Testis (tissue), 3 donors: ENCODE results near the gene CBFB. TPM values are rescaled to one million over a fixed set of nuclear protein-coding genes. Genes with fewer than 3 reads are reported as not detected.
A peak's percentile ranks its signal among the peaks of the same experiment; 100 is the strongest.

Experiments used
- DNase-seq: peaks from one replicate; pipeline ENCODE4 v3.0.0-alpha.2; 2019
- H3K27ac ChIP-seq, 2 donors: fragments of 200-600 bp; sonication (generic); one replicate each; pipeline ENCODE4 v1.5.1; 2019
- H3K27me3 ChIP-seq: fragments of 200-600 bp; sonication (generic); one replicate; pipeline ENCODE4 v1.5.1; 2019
- H3K36me3 ChIP-seq: fragments of 200-600 bp; sonication (generic); one replicate; pipeline ENCODE4 v1.5.1; 2017; ENCODE audit warnings: low read depth; ENCODE audit errors: missing control alignments
- H3K4me1 ChIP-seq: fragments of 200-600 bp; sonication (generic); one replicate; pipeline ENCODE4 v1.5.1; 2019
- H3K4me3 ChIP-seq, 2 donors: fragments of 200-600 bp; sonication (generic); one replicate each; pipeline ENCODE4 v1.5.1; 2017 to 2019
- H3K9me3 ChIP-seq: fragments of 200-600 bp; sonication (generic); one replicate; pipeline ENCODE4 v1.5.1; 2017
- POLR2A ChIP-seq: fragments of 450-650 bp; IDR thresholded peaks from one replicate; pipeline ENCODE4 v1.6.1; 2017; ENCODE audit warnings: antibody characterized with exemption, mild to moderate bottlenecking, moderate library complexity
- WGBS, 2 donors: methylation state at CpG; one replicate each; pipeline ENCODE4 v1.1.5; 2018; 5-methylcytosine and 5-hydroxymethylcytosine counted together
- intact Hi-C: fragments of 100-400 bp; cut with DNase I; formaldehyde crosslinking; loops from one replicate; pipeline ENCODE4 v1.15.1; 2023; ENCODE audit warnings: low total_unique reads
- polyA plus RNA-seq: library from polyadenylated mRNA; stranded (reverse); fragments of 350-450 nt; fragmentation: Illumina TruSeq; extraction: RNeasy Lipid Tissue Mini Kit (QIAGEN cat#74804); gene quantifications from one replicate; pipeline ENCODE4 v1.2.3, GENCODE V29; 2014; ENCODE audit warnings: low read depth, low replicate concordance; ENCODE audit not compliant: insufficient read depth
- total RNA-seq, 2 donors: library from RNA; depleted of rRNA; stranded (reverse); fragments of >200 nt; gene quantifications; one replicate each; pipeline ENCODE4 v1.2.3, GENCODE V29; 2016
- TF ChIP-seq, protein P1 (sequence below), 3 experiments: fragments of 450-650 bp in 2 of 3; fragments of 200-600 bp in 1 of 3; sonication (generic) in 1 of 3; IDR thresholded peaks; one replicate each; pipeline ENCODE4 v1.5.1; 2016 to 2019; ENCODE audit warnings: antibody characterized with exemption in 3 of 3, mild to moderate bottlenecking in 2 of 3, moderate library complexity in 1 of 3

Gene CBFB
- total and polyA plus RNA-seq, 3 donors from 2014 or later: 15.3 to 34.9 (median 23.3) TPM

- intact Hi-C loops: no loop called here
- Histone ChIP-seq H3K27ac (peak overlapping the region; percentile 34 to 66), H3K27me3 (no peaks in the 10 kb centered on the region), H3K9me3 (no peaks in the 10 kb centered on the region), H3K4me1 (peaks cover 14% of the 10 kb centered on the region), H3K36me3 (no peaks in the 10 kb centered on the region), H3K4me3 (peak overlapping the region; percentile 54 to 59)
- DNase-seq: peak; percentile 81
- 0% methylated on average over 43 of the region's 70 CpGs; no CpG with 5 or more reads in 1 of the 2 donors for WGBS, 2 donors
- TF ChIP-seq POLR2A: no peak
- TF ChIP-seq, protein P1, sequence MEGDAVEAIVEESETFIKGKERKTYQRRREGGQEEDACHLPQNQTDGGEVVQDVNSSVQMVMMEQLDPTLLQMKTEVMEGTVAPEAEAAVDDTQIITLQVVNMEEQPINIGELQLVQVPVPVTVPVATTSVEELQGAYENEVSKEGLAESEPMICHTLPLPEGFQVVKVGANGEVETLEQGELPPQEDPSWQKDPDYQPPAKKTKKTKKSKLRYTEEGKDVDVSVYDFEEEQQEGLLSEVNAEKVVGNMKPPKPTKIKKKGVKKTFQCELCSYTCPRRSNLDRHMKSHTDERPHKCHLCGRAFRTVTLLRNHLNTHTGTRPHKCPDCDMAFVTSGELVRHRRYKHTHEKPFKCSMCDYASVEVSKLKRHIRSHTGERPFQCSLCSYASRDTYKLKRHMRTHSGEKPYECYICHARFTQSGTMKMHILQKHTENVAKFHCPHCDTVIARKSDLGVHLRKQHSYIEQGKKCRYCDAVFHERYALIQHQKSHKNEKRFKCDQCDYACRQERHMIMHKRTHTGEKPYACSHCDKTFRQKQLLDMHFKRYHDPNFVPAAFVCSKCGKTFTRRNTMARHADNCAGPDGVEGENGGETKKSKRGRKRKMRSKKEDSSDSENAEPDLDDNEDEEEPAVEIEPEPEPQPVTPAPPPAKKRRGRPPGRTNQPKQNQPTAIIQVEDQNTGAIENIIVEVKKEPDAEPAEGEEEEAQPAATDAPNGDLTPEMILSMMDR (IDR thresholded peaks at IDR 0.05): peak in 1 of 3 experiments; percentile 20
Measured at GRCh38 chr16:67013823-67014633, 14.9 kb upstream of the CBFB start.

- no peaks in the 10 kb centered on the region for H3K36me3 ChIP-seq
- H3K27me3 ChIP-seq: no peaks in the 10 kb centered on the region
- peak overlapping the region in 1 of 2 donors; percentile 54 for H3K4me3 ChIP-seq
- H3K27ac ChIP-seq: no peak overlapping the region
- intact Hi-C loops: no loop called here
- peak; percentile 15 for DNase-seq
- H3K4me1 ChIP-seq: peaks cover 14% of the 10 kb centered on the region
- no peaks in the 10 kb centered on the region for H3K9me3 ChIP-seq
- 27 to 43% methylated on average over 6 of the region's 6 CpGs for WGBS, 2 donors
- no peak for TF ChIP-seq POLR2A
- TF ChIP-seq, protein P1 (IDR thresholded peaks at IDR 0.05): no peak
Measured at GRCh38 chr16:67014634-67015312, 14.2 kb upstream of the CBFB start.

DNA sequence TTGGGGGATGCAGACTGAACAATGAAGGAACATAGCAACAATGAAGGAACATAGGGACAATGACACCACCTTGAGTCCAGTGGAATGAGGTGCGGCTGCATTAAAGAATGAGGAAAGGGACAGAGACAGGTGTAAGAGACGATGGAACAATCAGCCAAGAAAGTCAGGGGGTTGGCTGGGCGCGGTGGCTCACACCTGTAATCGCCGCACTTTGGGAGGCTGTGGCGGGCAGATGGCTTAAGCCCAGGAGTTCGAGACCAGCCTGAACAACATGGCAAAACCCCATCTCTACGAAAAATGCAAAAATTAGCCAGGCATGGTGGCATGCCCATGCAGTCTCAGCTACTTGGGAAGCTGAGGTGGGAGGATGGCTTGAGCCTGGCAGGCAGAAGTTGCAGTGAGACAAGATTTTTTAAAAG lies 13.6 kb upstream of the CBFB start:
- H3K27me3 ChIP-seq: no peaks in the 10 kb centered on the region
- WGBS, 2 donors: 88 to 94% methylated on average over 9 of the region's 9 CpGs
- H3K27ac ChIP-seq: no peak overlapping the region
- no peaks in the 10 kb centered on the region for H3K36me3 ChIP-seq
- DNase-seq: peak; percentile 6
- intact Hi-C loops: no loop called here
- TF ChIP-seq, protein P1 (IDR thresholded peaks at IDR 0.05): no peak
- TF ChIP-seq POLR2A: no peak
- H3K4me3 ChIP-seq: no peak overlapping the region
- H3K9me3 ChIP-seq: no peaks in the 10 kb centered on the region
- H3K4me1 ChIP-seq: peaks cover 14% of the 10 kb centered on the region

DNA sequence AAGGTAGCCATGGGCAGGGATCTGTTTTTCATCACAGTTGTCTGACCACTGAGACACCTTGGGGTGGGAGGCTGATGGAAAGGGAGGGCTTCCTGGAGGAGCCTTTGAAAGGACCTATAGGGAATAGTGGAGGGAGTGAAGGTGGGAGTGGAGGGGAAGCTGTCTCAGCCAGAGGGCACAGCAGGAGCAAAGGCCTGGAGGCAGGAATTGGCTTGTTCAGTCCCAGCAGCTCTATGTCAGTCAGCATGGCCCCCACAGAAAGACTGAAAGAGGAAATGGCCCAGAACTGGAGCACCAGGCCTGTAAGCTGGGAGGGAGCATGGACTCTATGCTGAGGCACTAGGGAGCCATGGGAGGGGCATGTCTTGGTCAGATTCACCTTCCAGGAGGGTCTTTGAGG lies 12.8 kb upstream of the CBFB start:
- intact Hi-C loops: no loop called here
- TF ChIP-seq, protein P1 (IDR thresholded peaks at IDR 0.05): no peak
- no peak for TF ChIP-seq POLR2A
- Histone ChIP-seq H3K9me3 (no peaks in the 10 kb centered on the region), H3K27me3 (no peaks in the 10 kb centered on the region), H3K4me3 (no peak overlapping the region), H3K36me3 (no peaks in the 10 kb centered on the region), H3K4me1 (peaks cover 14% of the 10 kb centered on the region), H3K27ac (no peak overlapping the region)
- no peak for DNase-seq
